Stimulated activated memory B cell treated with anti-CD40 and anti-IgM and Interleukin-4, amounts not matched to agents 10 μg/mL and 1 μg/mL and 100 μg/mL, for 72 hours (primary cell): ENCODE results near the gene GFPT1.

Experiments
- ATAC-seq: fragments of 150-1000 bp; cut with Tn5 transposase; 2 replicates; pipeline ENCODE4 v1.10.0; 2021
- H3K27ac Mint-ChIP-seq: one replicate; pipeline ENCODE4 v1.8.0; 2022; ENCODE audit warnings: mild to moderate bottlenecking, mixed read lengths
- H3K27me3 Mint-ChIP-seq: one replicate; pipeline ENCODE4 v1.8.0; 2022; ENCODE audit warnings: mixed read lengths
- H3K36me3 Mint-ChIP-seq: one replicate; pipeline ENCODE4 v1.8.0; 2022; ENCODE audit warnings: mixed read lengths
- H3K4me1 Mint-ChIP-seq: one replicate; pipeline ENCODE4 v1.8.0; 2022; ENCODE audit warnings: mixed read lengths
- H3K4me3 Mint-ChIP-seq: one replicate; pipeline ENCODE4 v1.8.0; 2022; ENCODE audit warnings: mild to moderate bottlenecking, moderate library complexity, mixed read lengths
- H3K9me3 Mint-ChIP-seq: one replicate; pipeline ENCODE4 v1.8.0; 2022; ENCODE audit warnings: mixed read lengths

The GFPT1 gene

DNA sequence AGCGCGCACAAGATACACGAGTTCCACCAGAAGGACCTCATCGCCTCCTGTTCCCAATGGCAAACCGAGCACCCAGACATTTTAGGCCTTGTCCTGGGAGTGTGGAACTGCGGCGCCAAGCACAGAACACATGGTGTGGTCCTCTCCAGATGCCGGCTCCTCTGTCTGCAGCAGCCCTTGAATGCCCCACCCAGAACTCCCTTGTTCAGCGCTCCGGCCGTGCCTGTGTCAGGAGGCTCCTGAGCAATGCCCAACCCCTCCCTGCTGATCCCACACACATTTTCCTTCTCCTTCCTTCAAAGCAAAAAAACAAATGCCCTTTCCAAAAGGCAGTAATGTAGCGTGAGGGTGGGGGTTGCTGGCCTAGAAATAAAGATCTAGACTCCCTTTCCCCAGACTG, 89.8 kb downstream of the GFPT1 start:
- no peaks in the 10 kb centered on the region for H3K36me3 Mint-ChIP-seq
- no peak overlapping the region for H3K27ac Mint-ChIP-seq
- no peak for ATAC-seq
- H3K9me3 Mint-ChIP-seq, result no peaks in the 10 kb centered on the region
- no peaks in the 10 kb centered on the region for H3K4me1 Mint-ChIP-seq
- H3K4me3 Mint-ChIP-seq, result no peak overlapping the region
- H3K27me3 Mint-ChIP-seq, result peaks cover 11% of the 10 kb centered on the region

DNA sequence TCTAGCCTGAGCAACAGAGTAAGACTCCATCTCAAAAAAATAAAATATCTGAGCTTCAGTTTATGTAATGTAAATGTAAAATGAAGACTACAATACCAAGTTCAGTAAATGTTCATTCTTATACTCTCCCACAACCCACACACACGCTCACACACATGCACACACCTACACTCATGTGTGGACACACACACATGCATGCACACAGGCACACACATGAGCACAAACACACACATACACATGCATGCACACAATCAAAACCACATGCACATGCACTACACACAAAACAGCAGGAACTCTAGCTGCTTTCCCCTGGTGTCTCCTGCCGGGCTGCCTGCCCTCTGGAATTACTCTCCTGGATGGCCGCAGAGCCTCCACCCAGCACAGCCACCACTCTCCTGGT, 90.6 kb downstream of the GFPT1 start:
- Mint-ChIP-seq H3K4me3 (no peak overlapping the region), H3K27me3 (peaks cover 11% of the 10 kb centered on the region), H3K9me3 (no peaks in the 10 kb centered on the region), H3K36me3 (no peaks in the 10 kb centered on the region), H3K27ac (no peak overlapping the region), H3K4me1 (no peaks in the 10 kb centered on the region)
- ATAC-seq, result no peak

DNA sequence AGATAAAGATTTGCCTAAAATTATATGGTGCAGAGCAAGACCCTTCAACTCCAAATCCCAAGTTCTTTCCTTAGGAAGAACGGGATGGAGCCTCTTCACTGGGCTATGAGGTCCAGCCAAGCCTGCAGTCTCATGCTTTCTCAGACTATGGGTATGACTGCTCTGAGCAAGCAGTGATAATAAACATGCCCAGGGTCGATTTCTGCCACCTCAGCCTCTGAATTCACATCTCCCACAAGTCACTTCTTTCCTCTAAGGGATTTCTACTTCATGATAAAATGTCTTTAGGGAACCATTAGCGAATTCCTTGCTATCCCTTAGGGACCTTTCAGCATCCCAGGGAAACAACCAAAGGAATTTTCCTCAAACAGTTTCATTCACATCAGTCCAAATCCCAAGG, 94.8 kb downstream of the GFPT1 start:
- Mint-ChIP-seq H3K4me3 (no peak overlapping the region), H3K36me3 (no peaks in the 10 kb centered on the region), H3K27me3 (peaks cover 26% of the 10 kb centered on the region), H3K9me3 (no peaks in the 10 kb centered on the region), H3K27ac (no peak overlapping the region), H3K4me1 (no peaks in the 10 kb centered on the region)
- ATAC-seq, result no peak

DNA sequence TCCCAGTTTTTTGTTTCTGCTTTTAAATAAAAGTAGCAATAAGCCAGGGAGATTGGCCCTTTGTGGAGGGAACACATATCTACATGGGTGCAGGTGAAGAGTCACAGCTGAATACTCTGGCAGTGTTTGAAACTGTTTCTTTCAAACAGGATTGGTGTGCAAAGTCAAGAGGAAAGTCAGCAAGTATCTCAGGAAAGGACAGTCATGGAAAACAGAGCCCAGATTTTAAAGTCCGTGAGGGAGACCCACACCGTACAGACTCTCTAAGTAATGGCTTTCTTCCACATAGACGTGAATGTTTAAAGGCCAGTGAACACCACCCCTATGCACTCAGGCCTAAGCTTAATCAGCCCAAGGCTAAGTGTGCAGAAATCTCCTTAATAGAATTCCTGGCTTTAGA, 95.3 kb downstream of the GFPT1 start:
- H3K9me3 Mint-ChIP-seq, result no peaks in the 10 kb centered on the region
- no peak for ATAC-seq
- H3K27ac Mint-ChIP-seq, result no peak overlapping the region
- peaks cover 26% of the 10 kb centered on the region for H3K27me3 Mint-ChIP-seq
- H3K36me3 Mint-ChIP-seq, result no peaks in the 10 kb centered on the region
- H3K4me1 Mint-ChIP-seq, result no peaks in the 10 kb centered on the region
- H3K4me3 Mint-ChIP-seq, result no peak overlapping the region

DNA sequence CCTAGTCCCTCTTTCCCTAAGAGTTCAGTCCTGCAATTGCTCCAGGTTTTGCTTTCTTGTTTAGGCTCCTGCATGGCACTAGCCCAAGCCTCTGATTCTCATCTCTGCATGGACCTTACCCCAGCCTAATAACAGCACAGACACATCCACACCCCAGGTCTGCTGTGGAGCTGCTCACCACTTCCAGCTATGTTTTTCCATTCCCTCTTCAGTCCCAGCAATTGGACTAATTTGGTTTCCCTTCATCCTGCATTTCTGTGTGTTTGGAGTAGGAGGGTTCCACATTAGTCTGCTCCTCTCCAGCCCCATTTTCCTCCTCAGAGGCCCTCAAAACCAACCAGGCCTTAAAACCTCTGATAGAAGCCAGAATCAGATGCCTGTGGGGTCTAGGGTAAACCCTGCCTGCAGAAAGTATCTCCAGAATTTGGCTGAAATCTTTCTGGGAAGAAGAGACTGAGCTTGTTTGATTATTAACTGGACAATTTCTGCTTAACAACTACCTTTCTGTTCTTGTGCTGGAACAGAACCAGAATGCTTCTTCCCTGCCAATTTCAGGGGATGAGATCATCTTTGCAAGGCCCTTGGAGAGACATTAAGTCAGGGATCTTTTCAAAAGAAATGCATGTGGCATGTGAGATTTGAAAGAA, 95.9 kb downstream of the GFPT1 start:
- Mint-ChIP-seq H3K9me3 (peaks cover 1% of the 10 kb centered on the region), H3K4me3 (no peak overlapping the region), H3K36me3 (no peaks in the 10 kb centered on the region), H3K27me3 (peaks cover 26% of the 10 kb centered on the region), H3K27ac (no peak overlapping the region), H3K4me1 (peaks cover 2% of the 10 kb centered on the region)
- ATAC-seq, result no peak

DNA sequence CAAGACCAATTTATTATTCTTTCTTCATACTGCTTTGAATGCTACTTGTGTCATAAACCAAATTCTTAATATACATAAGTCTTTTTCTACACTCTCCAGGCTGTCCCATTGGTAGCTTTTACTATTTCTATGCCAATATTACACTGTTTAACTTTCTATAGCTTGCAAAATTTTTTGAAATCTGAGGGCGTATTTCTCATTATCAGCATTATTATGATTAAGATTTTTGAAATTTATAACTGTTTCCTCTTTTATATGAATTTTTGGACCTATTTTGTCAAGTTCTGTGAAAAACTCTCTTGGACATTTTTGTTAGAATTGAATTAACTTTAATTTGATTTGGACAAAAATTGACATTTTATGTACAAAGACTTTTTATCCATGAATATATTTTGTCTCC, 98.6 kb downstream of the GFPT1 start:
- Mint-ChIP-seq H3K4me3 (no peak overlapping the region), H3K27me3 (peaks cover 15% of the 10 kb centered on the region), H3K27ac (no peak overlapping the region), H3K36me3 (no peaks in the 10 kb centered on the region), H3K4me1 (peaks cover 7% of the 10 kb centered on the region), H3K9me3 (peaks cover 3% of the 10 kb centered on the region)
- no peak for ATAC-seq

DNA sequence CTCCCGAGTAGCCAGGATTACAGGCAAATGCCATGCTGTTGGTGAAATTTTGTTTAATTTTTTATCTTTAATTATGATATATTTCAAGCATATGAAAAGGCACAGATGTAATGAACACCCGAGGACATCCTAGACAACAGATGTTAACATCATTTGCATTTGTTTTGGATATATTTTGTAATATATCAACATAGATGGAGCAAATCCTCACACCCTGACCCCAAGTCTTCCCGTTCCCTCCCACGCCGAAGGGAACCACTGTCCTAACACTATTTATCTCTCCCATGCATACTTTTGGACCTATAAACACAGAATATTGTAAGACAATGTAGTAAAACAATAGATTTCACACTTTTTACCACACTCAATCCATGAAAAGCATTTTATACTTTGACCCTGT, 99.5 kb downstream of the GFPT1 start:
- ATAC-seq, result no peak
- Mint-ChIP-seq H3K27ac (no peak overlapping the region), H3K27me3 (peaks cover 15% of the 10 kb centered on the region), H3K36me3 (no peaks in the 10 kb centered on the region), H3K9me3 (peaks cover 3% of the 10 kb centered on the region), H3K4me1 (peaks cover 7% of the 10 kb centered on the region), H3K4me3 (no peak overlapping the region)

DNA sequence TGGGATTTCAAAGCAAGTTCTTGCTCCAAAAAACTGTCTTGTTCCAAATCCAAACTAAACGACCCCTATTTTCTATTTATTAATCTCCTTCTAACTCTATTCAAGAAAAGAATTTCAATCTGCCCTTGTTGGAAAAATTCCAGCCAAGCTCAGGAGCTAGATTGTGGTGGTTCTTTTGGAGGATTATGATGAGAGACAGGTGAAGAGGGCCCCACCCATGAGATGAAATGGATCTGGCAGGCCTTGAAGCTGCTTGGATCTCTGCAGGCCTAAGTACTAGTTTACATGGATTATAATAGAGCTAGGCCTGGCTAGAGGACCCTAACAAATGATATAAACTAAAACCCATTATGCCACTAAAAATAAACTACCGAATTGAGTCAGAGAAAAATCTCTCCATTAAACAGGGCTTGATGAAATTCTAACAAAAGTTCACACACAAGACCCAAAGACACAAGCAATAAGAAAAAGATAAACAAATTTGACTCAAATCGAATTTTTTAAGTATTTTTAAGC, 101.6 kb downstream of the GFPT1 start:
- Mint-ChIP-seq H3K27me3 (peaks cover 7% of the 10 kb centered on the region), H3K4me1 (peaks cover 7% of the 10 kb centered on the region), H3K36me3 (no peaks in the 10 kb centered on the region), H3K4me3 (no peak overlapping the region), H3K9me3 (peaks cover 3% of the 10 kb centered on the region), H3K27ac (no peak overlapping the region)
- no peak for ATAC-seq

DNA sequence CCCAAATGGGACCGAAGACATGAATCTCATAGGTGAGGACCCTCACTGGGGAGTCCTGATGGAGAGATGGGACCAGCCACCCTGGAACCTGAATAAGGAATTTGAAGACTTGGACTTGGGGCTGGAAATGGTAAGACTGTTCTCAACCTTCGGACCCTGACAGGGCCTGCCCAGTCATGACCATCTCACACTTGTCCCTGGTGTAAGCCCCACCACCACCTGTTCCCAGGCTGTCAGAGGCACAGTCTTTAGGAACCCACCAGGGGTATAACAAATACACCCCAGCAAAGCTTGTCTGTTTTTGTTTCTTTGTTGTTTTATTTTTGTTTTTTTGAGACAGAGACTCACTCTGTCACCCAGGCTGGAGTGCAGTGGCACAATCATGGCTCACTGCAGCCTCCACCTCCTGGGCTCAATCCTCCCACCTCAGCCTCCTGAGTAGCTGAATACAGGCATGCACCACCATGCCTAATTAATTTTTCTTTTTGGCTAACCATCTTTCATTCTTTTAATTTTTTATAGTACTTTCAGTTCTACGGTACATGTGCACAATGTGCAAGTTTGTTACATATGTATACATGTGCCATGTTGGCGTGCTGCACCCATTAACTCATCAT, 106.1 kb downstream of the GFPT1 start:
- no peak for ATAC-seq
- Mint-ChIP-seq H3K27me3 (no peaks in the 10 kb centered on the region), H3K9me3 (peaks cover under 1% of the 10 kb centered on the region), H3K36me3 (no peaks in the 10 kb centered on the region), H3K4me3 (no peak overlapping the region), H3K4me1 (peaks cover 3% of the 10 kb centered on the region), H3K27ac (no peak overlapping the region)

DNA sequence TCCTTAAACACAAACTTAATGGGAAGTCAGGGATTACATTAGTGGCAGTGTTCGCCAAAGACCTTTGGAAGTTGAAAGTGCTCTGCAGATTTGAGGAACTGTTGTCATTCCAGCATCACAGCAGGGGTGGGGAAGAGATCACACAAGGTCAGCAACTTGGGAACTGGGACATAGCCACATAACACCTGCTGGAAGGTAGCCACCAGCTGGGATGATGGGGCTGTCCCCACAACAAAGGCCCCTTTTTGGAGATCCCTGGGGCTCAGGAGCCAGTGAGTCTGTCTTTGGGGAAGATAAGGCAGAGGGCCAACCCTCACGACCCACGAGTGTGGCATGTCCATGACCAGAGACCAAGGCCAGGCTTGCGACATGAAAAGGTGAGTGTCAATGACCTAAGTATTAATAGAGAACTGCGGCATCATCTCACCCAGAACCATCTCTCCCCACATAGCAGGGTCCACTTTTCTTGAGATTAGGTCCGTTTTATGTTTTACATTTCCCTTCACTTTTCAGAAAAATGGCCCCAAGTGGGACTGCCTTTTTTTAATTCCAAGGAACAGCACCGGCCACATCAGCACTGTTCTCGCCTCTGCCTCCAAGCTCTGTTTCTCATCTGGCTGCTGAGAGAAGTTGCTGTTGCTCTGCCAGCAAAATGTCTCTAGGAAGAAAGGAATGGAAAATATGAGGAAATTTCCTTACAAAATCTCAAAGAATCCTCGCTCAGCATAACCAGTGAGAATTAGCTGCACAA, 106.9 kb downstream of the GFPT1 start:
- H3K4me1 Mint-ChIP-seq, result no peaks in the 10 kb centered on the region
- peaks cover 7% of the 10 kb centered on the region for H3K27me3 Mint-ChIP-seq
- H3K36me3 Mint-ChIP-seq, result no peaks in the 10 kb centered on the region
- H3K9me3 Mint-ChIP-seq, result no peaks in the 10 kb centered on the region
- ATAC-seq, result no peak
- H3K27ac Mint-ChIP-seq, result no peak overlapping the region
- no peak overlapping the region for H3K4me3 Mint-ChIP-seq

DNA sequence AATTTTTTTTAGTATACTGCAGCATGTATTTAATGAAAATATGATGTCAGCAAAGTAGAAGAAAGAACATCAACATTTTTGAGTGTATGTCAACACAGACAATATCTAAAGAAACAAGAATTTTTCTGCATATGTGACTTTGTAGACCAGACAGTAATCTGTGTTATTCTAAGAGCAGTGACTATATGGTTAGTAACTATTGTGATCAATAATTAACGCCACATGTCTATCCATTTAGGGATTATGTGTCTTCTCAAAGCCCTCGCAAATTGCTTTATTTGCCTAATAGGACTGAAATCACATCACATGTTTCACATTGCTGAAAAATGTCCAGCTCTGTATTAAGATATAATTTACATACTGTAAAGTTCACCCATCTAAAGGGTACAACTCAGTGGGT, 107.8 kb downstream of the GFPT1 start:
- no peak for ATAC-seq
- Mint-ChIP-seq H3K36me3 (no peaks in the 10 kb centered on the region), H3K27ac (no peak overlapping the region), H3K9me3 (no peaks in the 10 kb centered on the region), H3K4me3 (no peak overlapping the region), H3K4me1 (no peaks in the 10 kb centered on the region), H3K27me3 (peaks cover 16% of the 10 kb centered on the region)

DNA sequence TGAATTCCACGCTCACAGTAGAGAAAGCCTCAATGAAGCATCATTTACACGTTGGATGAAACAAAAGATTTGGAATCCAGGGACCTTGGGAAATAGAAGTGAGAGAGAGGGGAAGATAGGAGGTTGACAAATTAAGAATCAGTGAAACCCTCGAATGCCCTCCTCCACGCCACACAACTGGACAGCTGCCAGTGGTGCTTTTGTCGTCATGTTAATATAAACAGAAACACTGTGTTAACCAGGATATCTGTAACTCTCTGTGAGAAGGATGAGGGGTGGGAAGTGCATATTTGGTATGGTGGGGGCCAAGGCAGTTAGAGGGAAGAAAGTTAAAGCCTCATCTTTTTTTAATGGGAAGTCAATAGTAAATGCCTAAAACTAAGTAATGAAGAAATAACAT, 108.7 kb downstream of the GFPT1 start:
- peaks cover 25% of the 10 kb centered on the region for H3K27me3 Mint-ChIP-seq
- H3K4me1 Mint-ChIP-seq, result no peaks in the 10 kb centered on the region
- H3K27ac Mint-ChIP-seq, result no peak overlapping the region
- no peak for ATAC-seq
- H3K9me3 Mint-ChIP-seq, result no peaks in the 10 kb centered on the region
- H3K36me3 Mint-ChIP-seq, result no peaks in the 10 kb centered on the region
- no peak overlapping the region for H3K4me3 Mint-ChIP-seq

DNA sequence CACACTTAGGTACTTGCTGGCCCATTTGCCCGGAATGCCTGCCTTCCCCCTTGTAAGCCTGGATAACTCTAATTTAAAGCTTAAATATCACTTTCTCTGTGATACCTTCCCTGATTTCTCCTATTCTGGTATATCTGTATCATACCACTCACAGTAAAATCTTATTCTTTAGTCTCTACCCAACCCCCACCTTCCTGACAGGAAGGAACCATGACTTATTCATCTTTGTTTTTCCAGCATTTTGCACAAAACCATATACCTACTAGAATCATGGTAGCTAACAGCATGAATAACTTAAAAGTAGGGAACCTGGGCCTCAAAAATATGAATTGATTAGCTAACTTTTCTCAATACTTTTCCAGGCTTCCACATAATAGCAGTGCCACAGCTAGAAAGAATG, 111.5 kb downstream of the GFPT1 start:
- H3K27ac Mint-ChIP-seq, result no peak overlapping the region
- no peaks in the 10 kb centered on the region for H3K9me3 Mint-ChIP-seq
- H3K4me1 Mint-ChIP-seq, result no peaks in the 10 kb centered on the region
- peaks cover 39% of the 10 kb centered on the region for H3K27me3 Mint-ChIP-seq
- no peak overlapping the region for H3K4me3 Mint-ChIP-seq
- no peaks in the 10 kb centered on the region for H3K36me3 Mint-ChIP-seq
- no peak for ATAC-seq

DNA sequence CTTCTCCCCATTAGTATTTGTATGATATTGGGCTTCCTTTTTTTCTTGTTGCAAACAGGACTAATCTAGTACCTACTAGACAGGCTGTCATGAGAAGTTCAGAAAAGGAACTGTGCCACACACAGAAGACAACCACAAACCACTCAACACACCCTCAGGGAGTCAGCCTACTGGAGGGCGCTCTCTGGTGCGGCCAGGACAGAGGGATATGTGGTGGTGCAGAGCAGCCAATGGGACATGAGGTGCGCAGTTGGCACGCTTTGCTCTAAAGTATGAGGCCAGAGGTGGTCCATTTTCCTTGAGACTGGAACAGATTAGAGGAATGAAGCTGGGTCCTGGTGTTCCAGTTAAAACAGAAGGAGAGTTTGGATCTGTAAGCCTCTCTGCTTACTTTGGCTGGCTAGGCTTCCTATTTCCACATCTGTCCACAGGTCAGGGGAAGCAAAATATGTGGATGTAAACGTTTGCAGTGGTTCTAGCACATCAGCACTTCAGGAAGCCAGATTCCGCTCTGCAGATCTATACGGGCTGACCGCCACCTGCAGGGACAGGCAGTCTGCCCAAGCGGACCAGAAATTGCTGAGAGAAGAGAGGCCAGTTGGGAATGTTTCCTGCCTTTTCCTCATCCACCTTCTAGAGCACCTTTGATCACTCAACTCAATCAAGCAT, 114.1 kb downstream of the GFPT1 start:
- Mint-ChIP-seq H3K27me3 (peaks cover 61% of the 10 kb centered on the region), H3K36me3 (no peaks in the 10 kb centered on the region), H3K4me1 (no peaks in the 10 kb centered on the region), H3K27ac (no peak overlapping the region), H3K4me3 (no peak overlapping the region), H3K9me3 (no peaks in the 10 kb centered on the region)
- ATAC-seq, result peak; percentile 63

DNA sequence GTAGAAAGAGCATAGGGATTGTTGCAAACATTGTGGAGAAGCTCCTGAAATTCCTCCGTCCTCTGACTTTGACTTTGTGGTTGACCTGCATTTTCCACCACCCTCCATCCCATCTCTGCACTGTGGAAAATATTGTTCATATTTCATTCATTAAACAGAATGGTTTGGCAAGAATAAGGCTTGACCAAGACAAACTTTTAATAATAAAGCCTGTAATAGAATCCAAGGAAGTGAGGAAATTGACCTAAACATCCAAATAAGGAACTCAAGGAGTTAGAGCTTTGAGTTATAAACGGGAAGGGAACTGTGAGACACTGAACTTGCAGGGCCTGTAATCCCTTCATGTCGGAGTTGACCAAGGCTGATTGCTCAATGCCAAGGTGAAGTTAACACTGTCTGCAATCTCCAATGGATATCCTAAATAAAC, 115.2 kb downstream of the GFPT1 start:
- H3K9me3 Mint-ChIP-seq, result no peaks in the 10 kb centered on the region
- ATAC-seq, result no peak
- peaks cover 66% of the 10 kb centered on the region for H3K27me3 Mint-ChIP-seq
- no peaks in the 10 kb centered on the region for H3K36me3 Mint-ChIP-seq
- H3K27ac Mint-ChIP-seq, result no peak overlapping the region
- no peaks in the 10 kb centered on the region for H3K4me1 Mint-ChIP-seq
- H3K4me3 Mint-ChIP-seq, result no peak overlapping the region
